PC-9 (cell line): Measurements from ENCODE around the gene S100A9. TPM values are rescaled to one million over a fixed set of nuclear protein-coding genes. Genes with fewer than 3 reads are reported as not detected.

Source experiments
- BruUV-seq: library from RNA; stranded (reverse); fragments of 400-500 nt; replicated peaks from 2 replicates; lab custom pipeline; 2021; lab: Mats Ljungman, UMichigan
- CTCF ChIA-PET: fragments of 300-600 bp; sonication (Branson Sonifier 250); formaldehyde crosslinking; loops from one replicate; lab custom pipeline; 2022; ENCODE audit warnings: antibody characterized with exemption; lab: Charles Lee
- POLR2A ChIA-PET: fragments of 300-600 bp; sonication (Branson Sonifier 250); formaldehyde crosslinking; loops from one replicate; lab custom pipeline; 2022; ENCODE audit warnings: antibody characterized with exemption; ENCODE audit not compliant: unreplicated experiment; lab: Charles Lee
- DNase-seq, 2 experiments: peaks; one replicate each; pipeline versions ENCODE4 v3.0.0 to v3.0.0-alpha.2; 2015 to 2022; ENCODE audit warnings: mixed read lengths in 1 of 2
- H2AFZ ChIP-seq: fragments of 200-600 bp; sonication (generic); 2 replicates; pipeline ENCODE4 v1.8.1; 2017; ENCODE audit warnings: antibody characterized with exemption
- H3F3A ChIP-seq: fragments of 200-600 bp; sonication (generic); 2 replicates; pipeline ENCODE4 v1.8.1; 2017; ENCODE audit warnings: antibody characterized with exemption, mild to moderate bottlenecking, low read depth; ENCODE audit not compliant: insufficient read depth
- H3K27ac ChIP-seq: fragments of 200-600 bp; sonication (generic); 2 replicates; pipeline ENCODE4 v1.6.1; 2016; ENCODE audit warnings: mixed run types
- H3K27me3 ChIP-seq: fragments of 200-600 bp; sonication (generic); 2 replicates; pipeline ENCODE4 v1.6.1; 2016; ENCODE audit warnings: low read depth, mixed run types; ENCODE audit not compliant: insufficient read depth
- H3K36me3 ChIP-seq: fragments of 200-600 bp; sonication (generic); 2 replicates; pipeline ENCODE4 v1.6.1; 2016; ENCODE audit warnings: low read depth, mixed run types
- H3K4me1 ChIP-seq: fragments of 200-600 bp; sonication (generic); replicated peaks from 2 replicates; pipeline ENCODE4 v1.6.1; 2016; ENCODE audit warnings: mixed run types; ENCODE audit not compliant: insufficient read depth
- H3K4me2 ChIP-seq: fragments of 200-600 bp; sonication (generic); 2 replicates; pipeline ENCODE4 v1.6.1; 2017; ENCODE audit warnings: mixed run types
- H3K4me3 ChIP-seq: fragments of 200-600 bp; sonication (generic); 2 replicates; pipeline ENCODE4 v1.6.1; 2016; ENCODE audit warnings: mixed run types
- H3K79me2 ChIP-seq: fragments of 200-600 bp; sonication (generic); 2 replicates; pipeline ENCODE4 v1.6.1; 2017; ENCODE audit warnings: low read depth, mixed run types
- H3K9me2 ChIP-seq: fragments of 200-600 bp; sonication (generic); 2 replicates; pipeline ENCODE4 v1.8.1; 2017; ENCODE audit warnings: mild to moderate bottlenecking; ENCODE audit not compliant: insufficient read depth
- H3K9me3 ChIP-seq: fragments of 200-600 bp; sonication (generic); 2 replicates; pipeline ENCODE4 v1.8.1; 2016; ENCODE audit warnings: low read depth; ENCODE audit not compliant: insufficient read depth
- H4K20me1 ChIP-seq: fragments of 200-600 bp; sonication (generic); 2 replicates; pipeline ENCODE4 v1.8.1; 2017; ENCODE audit not compliant: insufficient read depth
- EZH2 ChIP-seq: fragments of 200-600 bp; sonication (generic); IDR thresholded peaks from 2 replicates; pipeline ENCODE4 v1.8.0; 2017; ENCODE audit warnings: antibody characterized with exemption, low read depth
- intact Hi-C: fragments of 100-400 bp; cut with micrococcal nuclease; formaldehyde crosslinking; loops from one replicate; pipeline ENCODE4 v1.10.0; 2022; ENCODE audit not compliant: unreplicated experiment
- total RNA-seq: library from RNA; stranded (reverse); gene quantifications from 2 replicates; pipeline ENCODE4 v1.2.3, GENCODE V29; 2021
- TF ChIP-seq, protein P1 (sequence below): fragments of 200-600 bp; sonication (generic); conservative IDR thresholded peaks from 2 replicates; pipeline ENCODE4 v1.6.1; 2017; ENCODE audit warnings: mixed run types, antibody characterized with exemption, mild to moderate bottlenecking, moderate library complexity

The S100A9 gene
- total RNA-seq, 1 experiment from 2014 or later = 4.3 TPM

- Histone ChIP-seq H3K4me1 (no peaks in the 10 kb centered on the region), H3K9me2 (no peaks in the 10 kb centered on the region), H2AFZ (no peak overlapping the region), H3K79me2 (no peaks in the 10 kb centered on the region), H3K9me3 (no peaks in the 10 kb centered on the region), H3K4me3 (no peak overlapping the region), H3K27me3 (no peaks in the 10 kb centered on the region), H3F3A (no peaks in the 10 kb centered on the region), H3K27ac (no peak overlapping the region), H4K20me1 (no peaks in the 10 kb centered on the region), H3K4me2 (no peak overlapping the region), H3K36me3 (no peaks in the 10 kb centered on the region)
- CTCF ChIA-PET = no interaction called here
- no TSS peak for BruUV-seq
- POLR2A ChIA-PET = no interaction called here
- no peak for TF ChIP-seq EZH2
- TF ChIP-seq, protein P1, sequence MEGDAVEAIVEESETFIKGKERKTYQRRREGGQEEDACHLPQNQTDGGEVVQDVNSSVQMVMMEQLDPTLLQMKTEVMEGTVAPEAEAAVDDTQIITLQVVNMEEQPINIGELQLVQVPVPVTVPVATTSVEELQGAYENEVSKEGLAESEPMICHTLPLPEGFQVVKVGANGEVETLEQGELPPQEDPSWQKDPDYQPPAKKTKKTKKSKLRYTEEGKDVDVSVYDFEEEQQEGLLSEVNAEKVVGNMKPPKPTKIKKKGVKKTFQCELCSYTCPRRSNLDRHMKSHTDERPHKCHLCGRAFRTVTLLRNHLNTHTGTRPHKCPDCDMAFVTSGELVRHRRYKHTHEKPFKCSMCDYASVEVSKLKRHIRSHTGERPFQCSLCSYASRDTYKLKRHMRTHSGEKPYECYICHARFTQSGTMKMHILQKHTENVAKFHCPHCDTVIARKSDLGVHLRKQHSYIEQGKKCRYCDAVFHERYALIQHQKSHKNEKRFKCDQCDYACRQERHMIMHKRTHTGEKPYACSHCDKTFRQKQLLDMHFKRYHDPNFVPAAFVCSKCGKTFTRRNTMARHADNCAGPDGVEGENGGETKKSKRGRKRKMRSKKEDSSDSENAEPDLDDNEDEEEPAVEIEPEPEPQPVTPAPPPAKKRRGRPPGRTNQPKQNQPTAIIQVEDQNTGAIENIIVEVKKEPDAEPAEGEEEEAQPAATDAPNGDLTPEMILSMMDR = no peak
- DNase-seq = no peak
- intact Hi-C loops = no loop called here
Measured at GRCh38 chr1:153401461-153401860, 43.8 kb downstream of the S100A9 start.

GRCh38 chr1:153402226-153402625 lies 44.6 kb downstream of the S100A9 start:
- Histone ChIP-seq H2AFZ (no peak overlapping the region), H4K20me1 (no peaks in the 10 kb centered on the region), H3K4me2 (no peak overlapping the region), H3K79me2 (no peaks in the 10 kb centered on the region), H3K9me3 (no peaks in the 10 kb centered on the region), H3K4me1 (no peaks in the 10 kb centered on the region), H3K27ac (no peak overlapping the region), H3F3A (no peaks in the 10 kb centered on the region), H3K9me2 (no peaks in the 10 kb centered on the region), H3K27me3 (no peaks in the 10 kb centered on the region), H3K36me3 (no peaks in the 10 kb centered on the region), H3K4me3 (no peak overlapping the region)
- no peak for DNase-seq
- BruUV-seq = no TSS peak
- no peak for TF ChIP-seq EZH2
- TF ChIP-seq, protein P1 = no peak
- CTCF ChIA-PET = no interaction called here
- intact Hi-C loops = no loop called here
- POLR2A ChIA-PET = no interaction called here

DNA sequence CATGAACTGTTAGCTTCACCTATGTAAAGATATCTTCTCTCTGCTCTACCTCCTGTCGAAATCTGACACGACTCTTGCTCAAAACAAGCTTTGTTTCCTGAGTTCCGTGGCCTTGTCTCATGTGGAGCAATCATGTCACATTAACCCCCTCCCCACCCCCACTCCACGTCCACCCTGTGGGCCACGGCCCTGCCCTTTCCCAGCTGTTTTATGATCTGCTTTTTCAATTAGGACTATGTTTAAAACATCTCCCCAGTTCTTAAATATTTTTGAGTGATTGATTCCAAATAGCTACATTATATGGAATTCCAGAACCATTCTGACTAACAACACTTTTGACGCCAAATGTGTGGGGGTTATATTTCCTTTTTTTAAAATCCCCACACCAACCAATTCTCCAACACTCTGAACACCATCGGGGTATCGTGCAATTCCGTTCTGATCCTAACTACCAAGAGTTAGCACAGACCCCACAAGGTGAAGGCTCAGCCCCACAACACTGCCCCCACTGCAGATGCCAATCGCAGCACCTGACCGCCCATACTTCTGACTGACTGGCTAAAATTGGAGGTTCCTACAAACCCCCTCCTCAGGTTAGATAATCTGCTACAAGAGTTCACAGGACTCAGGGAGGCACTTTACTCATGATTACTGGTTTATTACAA lies 45.9 kb downstream of the S100A9 start:
- ChIA-PET CTCF (interaction anchor here (1.2 kb wide), 1 partner anchor 102 kb away, joined by 3 read pairs; no protein-coding TSS in a partner anchor), POLR2A (no interaction called here)
- BruUV-seq = no TSS peak
- H3K27ac ChIP-seq = no peak overlapping the region
- TF ChIP-seq EZH2 = no peak
- TF ChIP-seq, protein P1 = no peak
- no peaks in the 10 kb centered on the region for H3K4me1 ChIP-seq
- H3K27me3 ChIP-seq = peaks cover 5% of the 10 kb centered on the region; the same call in 1 of the 2 replicates
- no peaks in the 10 kb centered on the region for H4K20me1 ChIP-seq
- no peaks in the 10 kb centered on the region for H3K79me2 ChIP-seq
- no peaks in the 10 kb centered on the region for H3K9me3 ChIP-seq
- H3K4me2 ChIP-seq = no peak overlapping the region
- no peaks in the 10 kb centered on the region for H3K36me3 ChIP-seq
- H3F3A ChIP-seq = no peaks in the 10 kb centered on the region
- no peak overlapping the region for H3K4me3 ChIP-seq
- intact Hi-C loops = loop anchor here (2.0 kb wide), 1 partner anchor 51 kb away; no protein-coding TSS in a partner anchor
- H2AFZ ChIP-seq = no peak overlapping the region
- no peaks in the 10 kb centered on the region for H3K9me2 ChIP-seq
- no peak for DNase-seq
